OCI-LY1 (cell line): ENCODE results near the gene UNC5A.

Experiments
- EZH2 ChIP-seq: fragments of 200-600 bp; sonication (generic), shearing (Covaris generic); IDR thresholded peaks from 2 replicates; pipeline ENCODE4 v1.8.0; 2017; ENCODE audit warnings: borderline replicate concordance, mixed run types, mild to moderate bottlenecking, antibody characterized with exemption, low read length, moderate library complexity, mixed read lengths
- TF ChIP-seq, protein P1 (sequence below): fragments of 200-600 bp; sonication (generic), shearing (Covaris generic); IDR thresholded peaks from 2 replicates; pipeline ENCODE4 v1.5.1; 2017; ENCODE audit warnings: mild to moderate bottlenecking, antibody characterized with exemption, low read length, moderate library complexity, mixed read lengths

DNA sequence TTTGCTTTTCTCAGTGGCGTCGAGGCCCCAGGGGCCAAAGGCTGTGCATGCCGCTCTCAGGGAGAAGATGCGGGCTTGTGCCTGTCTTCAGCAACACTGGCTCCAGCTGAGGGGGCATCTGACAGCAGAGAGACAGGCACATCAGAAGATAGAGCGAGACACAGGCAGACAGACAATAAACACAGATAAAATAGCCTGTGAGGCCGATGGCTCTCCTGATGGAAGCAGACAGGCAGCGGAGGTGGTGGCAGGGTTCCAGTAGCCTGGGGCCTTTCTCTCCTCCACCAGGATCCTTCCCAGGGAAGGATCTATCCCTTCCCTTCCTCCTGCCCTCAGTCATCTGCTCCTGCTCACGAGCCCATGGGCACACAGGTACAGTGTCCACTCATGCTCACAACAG is 16.6 kb upstream of the UNC5A start:
- TF ChIP-seq, protein P1, sequence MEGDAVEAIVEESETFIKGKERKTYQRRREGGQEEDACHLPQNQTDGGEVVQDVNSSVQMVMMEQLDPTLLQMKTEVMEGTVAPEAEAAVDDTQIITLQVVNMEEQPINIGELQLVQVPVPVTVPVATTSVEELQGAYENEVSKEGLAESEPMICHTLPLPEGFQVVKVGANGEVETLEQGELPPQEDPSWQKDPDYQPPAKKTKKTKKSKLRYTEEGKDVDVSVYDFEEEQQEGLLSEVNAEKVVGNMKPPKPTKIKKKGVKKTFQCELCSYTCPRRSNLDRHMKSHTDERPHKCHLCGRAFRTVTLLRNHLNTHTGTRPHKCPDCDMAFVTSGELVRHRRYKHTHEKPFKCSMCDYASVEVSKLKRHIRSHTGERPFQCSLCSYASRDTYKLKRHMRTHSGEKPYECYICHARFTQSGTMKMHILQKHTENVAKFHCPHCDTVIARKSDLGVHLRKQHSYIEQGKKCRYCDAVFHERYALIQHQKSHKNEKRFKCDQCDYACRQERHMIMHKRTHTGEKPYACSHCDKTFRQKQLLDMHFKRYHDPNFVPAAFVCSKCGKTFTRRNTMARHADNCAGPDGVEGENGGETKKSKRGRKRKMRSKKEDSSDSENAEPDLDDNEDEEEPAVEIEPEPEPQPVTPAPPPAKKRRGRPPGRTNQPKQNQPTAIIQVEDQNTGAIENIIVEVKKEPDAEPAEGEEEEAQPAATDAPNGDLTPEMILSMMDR = no peak
- TF ChIP-seq EZH2 = no peak
